Activated CD4-positive, alpha-beta memory T cell treated with anti-CD3 and anti-CD28 coated beads for 36 hours (primary cell): Measurements from ENCODE around the gene TMEM18. TPM values are rescaled to one million over a fixed set of nuclear protein-coding genes. Genes with fewer than 3 reads are reported as not detected.

ENCODE experiments used
- CTCF ChIA-PET: fragments of 350-600 bp; sonication (Branson Sonifier 250); formaldehyde crosslinking; loops from one replicate; lab custom pipeline; 2021; ENCODE audit warnings: antibody characterized with exemption, inconsistent platforms; lab: Charles Lee
- POLR2A ChIA-PET: fragments of 350-600 bp; sonication (Branson Sonifier 250); formaldehyde crosslinking; loops from one replicate; lab custom pipeline; 2021; ENCODE audit warnings: antibody characterized with exemption; lab: Charles Lee
- DNase-seq: peaks from one replicate; pipeline ENCODE4 v3.0.0-alpha.2; 2020
- H3K27ac Mint-ChIP-seq: one replicate; pipeline ENCODE4 v1.8.0; 2021; ENCODE audit warnings: mixed read lengths
- H3K27me3 Mint-ChIP-seq: one replicate; pipeline ENCODE4 v1.8.0; 2021; ENCODE audit warnings: mixed read lengths
- H3K36me3 Mint-ChIP-seq: one replicate; pipeline ENCODE4 v1.8.0; 2021; ENCODE audit warnings: mixed read lengths
- H3K4me1 Mint-ChIP-seq: one replicate; pipeline ENCODE4 v1.8.0; 2021; ENCODE audit warnings: low read depth, mixed read lengths
- H3K4me3 Mint-ChIP-seq: one replicate; pipeline ENCODE4 v1.8.0; 2021; ENCODE audit warnings: mild to moderate bottlenecking, mixed read lengths
- H3K9me3 Mint-ChIP-seq: one replicate; pipeline ENCODE4 v1.8.0; 2021; ENCODE audit warnings: mixed read lengths
- intact Hi-C: fragments of 100-400 bp; cut with micrococcal nuclease; formaldehyde crosslinking; loops from one replicate; pipeline ENCODE4 v1.15.1; 2023
- total RNA-seq, 2 experiments: library from RNA; stranded (reverse); gene quantifications; one replicate each; pipeline ENCODE4 v1.2.3, GENCODE V29; 2021

The TMEM18 gene
- total RNA-seq, 2 experiments from 2014 or later = 20.8 to 21.8 TPM

DNA sequence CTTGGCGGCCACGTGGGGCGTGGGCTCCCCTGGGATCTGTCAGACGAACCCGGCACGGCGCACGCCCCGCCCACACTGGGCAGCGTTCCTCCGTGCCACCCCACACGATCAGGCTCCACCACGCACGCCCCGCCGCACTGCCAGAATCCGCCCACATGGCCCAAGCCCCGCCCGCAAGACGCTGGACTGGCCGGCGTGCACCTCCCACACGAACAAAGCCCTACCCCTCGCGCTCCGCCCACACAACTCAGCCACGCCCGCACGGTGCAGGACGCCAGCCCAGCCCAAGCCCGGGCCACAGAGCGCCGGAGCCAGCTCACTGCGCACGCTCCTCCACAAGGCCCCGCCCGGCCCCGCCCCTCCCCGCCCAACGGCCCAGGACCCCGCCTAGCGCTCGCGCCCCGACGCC is 555 bp downstream of the TMEM18 start:
- Mint-ChIP-seq H3K27ac (peak overlapping the region; percentile 79), H3K4me3 (peak overlapping the region; percentile 89), H3K4me1 (peaks cover 38% of the 10 kb centered on the region), H3K36me3 (peaks cover 7% of the 10 kb centered on the region), H3K27me3 (no peaks in the 10 kb centered on the region), H3K9me3 (no peaks in the 10 kb centered on the region)
- ChIA-PET CTCF (interaction anchor here (1.5 kb wide), 1 partner anchor 9 kb away, joined by 6 read pairs; no protein-coding TSS in a partner anchor), POLR2A (interaction anchor here (1.0 to 2.1 kb wide), 3 partner anchors 11 to 30 kb away, joined by 4 to 7 read pairs (median 7); no protein-coding TSS in a partner anchor)
- intact Hi-C loops = loop anchor here (1.0 kb wide), 3 partner anchors 9 to 412 kb away; partner anchors contain the start of genes ACP1 and SH3YL1
- DNase-seq = peak; percentile 97

- Mint-ChIP-seq H3K4me1 (peaks cover 38% of the 10 kb centered on the region), H3K9me3 (no peaks in the 10 kb centered on the region), H3K27ac (peak overlapping the region; percentile 79), H3K27me3 (no peaks in the 10 kb centered on the region), H3K36me3 (peaks cover 7% of the 10 kb centered on the region), H3K4me3 (peak overlapping the region; percentile 89)
- ChIA-PET CTCF (interaction anchor here (1.5 kb wide), 1 partner anchor 9 kb away, joined by 6 read pairs; no protein-coding TSS in a partner anchor), POLR2A (interaction anchor here (2.1 kb wide), 1 partner anchor 10 kb away, joined by 7 read pairs; no protein-coding TSS in a partner anchor)
- intact Hi-C loops = loop anchor here (1.0 kb wide), 2 partner anchors 9 to 412 kb away; partner anchors contain the start of genes ACP1 and SH3YL1
- peak; percentile 50 for DNase-seq
Observed at GRCh38 chr2:675982-676646, 1.1 kb downstream of the TMEM18 start.

DNA sequence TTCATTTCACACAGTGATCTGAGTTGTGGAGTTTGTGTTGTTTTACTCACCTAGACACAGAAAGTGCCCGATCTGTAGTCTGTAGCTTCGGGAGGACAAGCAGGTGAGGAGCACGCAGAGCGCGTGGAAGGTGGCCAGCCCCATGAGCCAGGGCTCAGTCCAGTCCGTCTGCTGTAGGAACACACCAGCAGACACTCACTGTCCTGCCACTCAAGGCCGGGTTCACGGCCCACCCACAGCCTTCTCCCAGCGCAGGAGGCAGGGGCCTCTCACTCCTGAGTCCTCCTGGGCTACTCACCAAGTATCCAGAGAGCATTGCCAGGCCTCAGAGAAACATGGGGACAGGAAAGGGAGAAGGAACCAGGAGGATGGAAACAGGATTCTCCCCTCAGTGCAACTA is 1.7 kb downstream of the TMEM18 start:
- no peaks in the 10 kb centered on the region for H3K27me3 Mint-ChIP-seq
- no peak for DNase-seq
- intact Hi-C loops = no loop called here
- peak overlapping the region; percentile 89 for H3K4me3 Mint-ChIP-seq
- no peaks in the 10 kb centered on the region for H3K9me3 Mint-ChIP-seq
- no peak overlapping the region for H3K27ac Mint-ChIP-seq
- H3K36me3 Mint-ChIP-seq = peaks cover 13% of the 10 kb centered on the region
- ChIA-PET CTCF (interaction anchor here (1.7 kb wide), 1 partner anchor 39 kb away, joined by 4 read pairs; no protein-coding TSS in a partner anchor), POLR2A (no interaction called here)
- H3K4me1 Mint-ChIP-seq = peaks cover 38% of the 10 kb centered on the region

- POLR2A ChIA-PET = no interaction called here
- no peak for DNase-seq
- no peaks in the 10 kb centered on the region for H3K27me3 Mint-ChIP-seq
- intact Hi-C loops = no loop called here
- H3K9me3 Mint-ChIP-seq = no peaks in the 10 kb centered on the region
- H3K4me3 Mint-ChIP-seq = peak overlapping the region; percentile 0
- H3K27ac Mint-ChIP-seq = no peak overlapping the region
- CTCF ChIA-PET = interaction anchor here (1.7 kb wide), 1 partner anchor 38 kb away, joined by 4 read pairs; no protein-coding TSS in a partner anchor
- peaks cover 38% of the 10 kb centered on the region for H3K4me1 Mint-ChIP-seq
- H3K36me3 Mint-ChIP-seq = peaks cover 17% of the 10 kb centered on the region
Observed at GRCh38 chr2:675051-675450, 2.2 kb downstream of the TMEM18 start.

- DNase-seq = no peak
- Mint-ChIP-seq H3K27me3 (no peaks in the 10 kb centered on the region), H3K36me3 (peaks cover 23% of the 10 kb centered on the region), H3K4me1 (peaks cover 38% of the 10 kb centered on the region), H3K9me3 (no peaks in the 10 kb centered on the region), H3K27ac (peak overlapping the region; percentile 5), H3K4me3 (no peak overlapping the region)
- ChIA-PET POLR2A (no interaction called here), CTCF (interaction anchor here (1.7 kb wide), 1 partner anchor 38 kb away, joined by 4 read pairs; no protein-coding TSS in a partner anchor)
- intact Hi-C loops = no loop called here
Observed at GRCh38 chr2:674321-674985, 2.8 kb downstream of the TMEM18 start.

- POLR2A ChIA-PET = interaction anchor here (0.6 kb wide), 1 partner anchor 282 kb away, joined by 3 read pairs; no protein-coding TSS in a partner anchor
- no peak overlapping the region for H3K4me3 Mint-ChIP-seq
Observed at GRCh38 chr2:673615-674320, 3.4 kb downstream of the TMEM18 start.

GRCh38 chr2:673016-673415 is 4.2 kb downstream of the TMEM18 start:
- Mint-ChIP-seq H3K36me3 (peaks cover 35% of the 10 kb centered on the region), H3K9me3 (no peaks in the 10 kb centered on the region), H3K27ac (no peak overlapping the region), H3K4me1 (peaks cover 34% of the 10 kb centered on the region), H3K4me3 (no peak overlapping the region), H3K27me3 (no peaks in the 10 kb centered on the region)
- CTCF ChIA-PET = no interaction called here
- no peak for DNase-seq
- intact Hi-C loops = no loop called here
- POLR2A ChIA-PET = no interaction called here

More at GRCh38 chr2:673615-674320, 3.4 kb downstream of the TMEM18 start:
- no peak for DNase-seq
- Mint-ChIP-seq H3K4me1 (peaks cover 35% of the 10 kb centered on the region), H3K9me3 (no peaks in the 10 kb centered on the region), H3K36me3 (peaks cover 28% of the 10 kb centered on the region), H3K27ac (peak overlapping the region; percentile 5), H3K27me3 (no peaks in the 10 kb centered on the region)
- intact Hi-C loops = no loop called here
- CTCF ChIA-PET = interaction anchor here (1.7 kb wide), 1 partner anchor 37 kb away, joined by 4 read pairs; no protein-coding TSS in a partner anchor

GRCh38 chr2:672606-672905 is 4.7 kb downstream of the TMEM18 start:
- POLR2A ChIA-PET = no interaction called here
- no peak for DNase-seq
- H3K27me3 Mint-ChIP-seq = no peaks in the 10 kb centered on the region
- no peaks in the 10 kb centered on the region for H3K9me3 Mint-ChIP-seq
- H3K4me1 Mint-ChIP-seq = peaks cover 37% of the 10 kb centered on the region
- H3K36me3 Mint-ChIP-seq = peaks cover 40% of the 10 kb centered on the region
- no peak overlapping the region for H3K27ac Mint-ChIP-seq
- no peak overlapping the region for H3K4me3 Mint-ChIP-seq
- CTCF ChIA-PET = no interaction called here
- intact Hi-C loops = no loop called here

- no peak overlapping the region for H3K27ac Mint-ChIP-seq
- no peak overlapping the region for H3K4me3 Mint-ChIP-seq
- intact Hi-C loops = no loop called here
Observed at GRCh38 chr2:671787-672605, 5.2 kb downstream of the TMEM18 start.

GRCh38 chr2:671072-671471 is 6.1 kb downstream of the TMEM18 start:
- H3K27ac Mint-ChIP-seq = no peak overlapping the region
- intact Hi-C loops = no loop called here

More at GRCh38 chr2:671787-672605, 5.2 kb downstream of the TMEM18 start:
- CTCF ChIA-PET = no interaction called here
- no peak for DNase-seq
- POLR2A ChIA-PET = no interaction called here
- H3K4me1 Mint-ChIP-seq = peaks cover 39% of the 10 kb centered on the region
- H3K36me3 Mint-ChIP-seq = peaks cover 40% of the 10 kb centered on the region
- H3K9me3 Mint-ChIP-seq = no peaks in the 10 kb centered on the region
- H3K27me3 Mint-ChIP-seq = no peaks in the 10 kb centered on the region

GRCh38 chr2:670637-671036 is 6.6 kb downstream of the TMEM18 start:
- peaks cover 48% of the 10 kb centered on the region for H3K36me3 Mint-ChIP-seq
- peaks cover 28% of the 10 kb centered on the region for H3K4me1 Mint-ChIP-seq
- DNase-seq = no peak
- intact Hi-C loops = no loop called here
- ChIA-PET CTCF (no interaction called here), POLR2A (no interaction called here)
- no peak overlapping the region for H3K27ac Mint-ChIP-seq
- no peak overlapping the region for H3K4me3 Mint-ChIP-seq
- peaks cover 6% of the 10 kb centered on the region for H3K9me3 Mint-ChIP-seq
- H3K27me3 Mint-ChIP-seq = no peaks in the 10 kb centered on the region

More at GRCh38 chr2:671072-671471, 6.1 kb downstream of the TMEM18 start:
- ChIA-PET POLR2A (no interaction called here), CTCF (no interaction called here)
- DNase-seq = no peak
- Mint-ChIP-seq H3K36me3 (peaks cover 44% of the 10 kb centered on the region), H3K9me3 (peaks cover 2% of the 10 kb centered on the region), H3K27me3 (no peaks in the 10 kb centered on the region), H3K4me3 (no peak overlapping the region), H3K4me1 (peaks cover 32% of the 10 kb centered on the region)
